ENCODE data around the gene ENTPD8. TPM values are rescaled to one million over a fixed set of nuclear protein-coding genes. Genes with fewer than 3 reads are reported as not detected.

The ENTPD8 gene
- total and polyA plus RNA-seq, 2 of the 13 experiments (the other 11 are each of a cell fraction or from before 2014, with no cell fraction given): 0.26 to 0.44 TPM

- TF ChIP-seq KLF11 (CRISPR knock-in tag; IDR thresholded peaks at IDR 0.05): peak; percentile 95
- 0 out of 2 replicates have a peak, but pooled peaks have one; percentile 80 for TF ChIP-seq FLYWCH1 (CRISPR knock-in tag; IDR thresholded peaks at IDR 0.05)
- TF ChIP-seq RXRB (CRISPR knock-in tag; IDR thresholded peaks at IDR 0.05; ENCODE audit: borderline replicate concordance): peak; percentile 88
- TF ChIP-seq ZSCAN29 (CRISPR knock-in tag; conservative IDR thresholded peaks at IDR 0.05): 0 out of 2 replicates have a peak, but pooled peaks have one; percentile 38
- peak; percentile 97 for TF ChIP-seq ZNF850 (CRISPR knock-in tag; conservative IDR thresholded peaks at IDR 0.05)
- no peak for TF ChIP-seq TEAD2 (CRISPR knock-in tag; IDR thresholded peaks at IDR 0.05)
- TF ChIP-seq THYN1 (CRISPR knock-in tag; IDR thresholded peaks at IDR 0.05; ENCODE audit: borderline replicate concordance, low read depth): no peak
- TF ChIP-seq ZNF670 (CRISPR knock-in tag; IDR thresholded peaks at IDR 0.05; ENCODE audit: borderline replicate concordance): peak; percentile 67; the same call in 1 of the 2 replicates
- 0 out of 2 replicates have a peak, but pooled peaks have one; percentile 22 for TF ChIP-seq ZNF549 (CRISPR knock-in tag; IDR thresholded peaks at IDR 0.05)
- TF ChIP-seq FOXA3 (CRISPR knock-in tag; IDR thresholded peaks at IDR 0.05): peak; percentile 72
- TF ChIP-seq ARNTL (CRISPR knock-in tag; IDR thresholded peaks at IDR 0.05): peak; percentile 96
- no peak for TF ChIP-seq ZNF432 (CRISPR knock-in tag; IDR thresholded peaks at IDR 0.05; ENCODE audit: borderline replicate concordance)
- TF ChIP-seq MNT (IDR thresholded peaks at IDR 0.05): peak; percentile 80
- TF ChIP-seq ZSCAN22 (CRISPR knock-in tag; IDR thresholded peaks at IDR 0.05): no peak
- TF ChIP-seq ZNF235 (CRISPR knock-in tag; IDR thresholded peaks at IDR 0.05; ENCODE audit: borderline replicate concordance): no peak
- 0 out of 2 replicates have a peak, but pooled peaks have one; percentile 34 for TF ChIP-seq ZNF678 (CRISPR knock-in tag; IDR thresholded peaks at IDR 0.05)
- TF ChIP-seq ZNF446 (CRISPR knock-in tag; IDR thresholded peaks at IDR 0.05): peak; percentile 82; the same call in 1 of the 2 replicates
- TF ChIP-seq BRD4 (CRISPR knock-in tag; IDR thresholded peaks at IDR 0.05): peak; percentile 80; the same call in 1 of the 2 replicates
- no peak for TF ChIP-seq BCL3 (CRISPR knock-in tag; IDR thresholded peaks at IDR 0.05)
- TF ChIP-seq CREM (IDR thresholded peaks at IDR 0.05): peak; percentile 48; the same call in 1 of the 2 replicates
- no peak for TF ChIP-seq CREM (CRISPR knock-in tag; IDR thresholded peaks at IDR 0.05)
- TF ChIP-seq HNF1A (IDR thresholded peaks at IDR 0.05; ENCODE audit: low read depth): no peak
- peak; percentile 68 for TF ChIP-seq HNF1A (CRISPR knock-in tag; IDR thresholded peaks at IDR 0.05; ENCODE audit: borderline replicate concordance)
- TF ChIP-seq FIP1L1 (IDR thresholded peaks at IDR 0.05; ENCODE audit: borderline replicate concordance, insufficient read depth, low read depth, low read length): no peak
Measured at GRCh38 chr9:137454597-137455358, 13.6 kb upstream of the ENTPD8 start (continued).
